ENCODE results near the gene SUSD5.
"Not testable (repeated sequence)": the region's sequence is repeated elsewhere in the genome, so short reads cannot be mapped to it uniquely, and the experiment has no call there.

The SUSD5 gene

DNA sequence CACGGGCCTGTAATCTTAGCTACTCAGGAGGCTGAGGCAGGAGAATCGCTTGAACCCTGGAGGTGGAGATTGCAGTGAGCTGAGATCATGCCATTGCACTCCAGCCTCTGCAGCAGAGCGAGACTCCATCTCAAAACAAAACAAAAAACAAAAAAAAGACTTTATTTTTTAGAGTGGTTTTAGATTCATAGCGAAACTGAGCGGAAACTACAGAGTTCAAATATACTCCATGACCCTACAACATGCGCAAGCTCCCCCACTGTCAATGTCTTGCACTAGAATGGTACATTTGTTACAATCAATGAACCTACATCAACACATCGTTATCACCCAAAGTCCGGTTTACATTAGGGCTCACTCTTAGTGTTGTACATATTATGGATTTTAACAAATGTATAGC is 107.0 kb downstream of the SUSD5 start:
- FAIRE-seq: no peak

DNA sequence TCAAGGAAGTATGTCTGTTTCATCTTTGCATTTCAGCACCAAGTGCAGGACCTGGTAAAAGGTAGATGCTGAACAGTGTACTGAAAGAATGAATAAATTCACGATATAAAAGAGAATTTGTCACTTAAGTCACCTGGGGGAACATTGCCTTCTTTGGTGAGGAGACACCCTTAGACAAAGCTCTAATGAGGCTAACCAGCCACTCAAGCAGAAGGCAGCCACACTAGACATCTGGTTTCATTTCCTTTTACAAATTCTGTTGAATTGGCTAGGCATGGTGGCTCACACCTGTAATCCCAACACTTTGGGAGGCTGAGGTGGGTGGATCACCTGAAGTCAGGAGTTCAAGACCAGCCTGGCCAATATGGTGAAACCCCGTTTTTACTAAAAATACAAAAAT is 111.8 kb downstream of the SUSD5 start:
- not testable (repeated sequence) for FAIRE-seq

DNA sequence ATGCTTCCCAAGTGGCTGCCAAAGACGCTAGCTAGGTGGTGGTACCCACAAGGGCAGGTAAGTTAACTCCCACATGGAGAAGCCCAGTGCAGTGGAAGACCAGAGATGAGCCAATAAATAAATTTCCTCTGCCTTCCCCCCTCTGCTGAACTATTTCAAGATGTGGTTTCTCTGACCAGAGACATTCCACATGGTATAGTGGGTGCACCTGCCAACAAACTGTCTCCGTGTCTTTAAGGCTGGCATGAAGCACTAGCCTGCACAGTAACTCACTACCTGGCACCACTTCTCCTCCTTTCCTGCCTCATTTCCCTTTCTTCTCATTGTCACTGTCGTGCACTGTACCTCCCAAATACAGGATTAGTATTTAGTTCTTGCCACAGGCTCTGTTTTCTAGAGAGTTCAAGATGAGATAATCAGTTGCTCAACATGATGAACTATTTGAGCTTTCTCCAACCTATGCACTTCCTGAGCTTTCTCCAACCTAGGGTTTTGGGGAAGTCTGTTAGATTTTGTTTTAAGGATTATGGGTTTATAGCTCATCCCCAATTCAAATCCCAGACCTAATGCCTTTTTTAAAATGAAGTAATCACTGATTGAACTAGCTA is 113.2 kb downstream of the SUSD5 start:
- no peak for FAIRE-seq

DNA sequence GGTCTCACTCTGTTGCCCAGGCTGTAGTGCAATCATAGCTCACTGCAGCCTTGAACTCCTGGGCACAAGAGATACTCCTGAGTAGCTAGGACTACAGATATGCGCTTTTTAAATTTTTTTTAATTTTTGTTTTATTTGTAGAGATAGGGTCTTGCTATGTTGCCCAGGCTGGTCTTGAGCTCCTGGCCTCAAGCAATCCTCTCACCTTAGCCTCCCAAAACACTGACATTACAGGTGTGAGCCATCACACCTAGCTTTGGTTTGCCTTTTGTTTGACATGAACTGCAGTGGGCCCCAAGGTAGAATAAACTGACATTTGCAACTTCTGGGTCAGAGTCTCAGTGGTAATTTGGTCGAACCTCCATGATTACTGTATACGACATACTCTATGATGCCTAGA is 113.8 kb downstream of the SUSD5 start:
- no peak for FAIRE-seq

DNA sequence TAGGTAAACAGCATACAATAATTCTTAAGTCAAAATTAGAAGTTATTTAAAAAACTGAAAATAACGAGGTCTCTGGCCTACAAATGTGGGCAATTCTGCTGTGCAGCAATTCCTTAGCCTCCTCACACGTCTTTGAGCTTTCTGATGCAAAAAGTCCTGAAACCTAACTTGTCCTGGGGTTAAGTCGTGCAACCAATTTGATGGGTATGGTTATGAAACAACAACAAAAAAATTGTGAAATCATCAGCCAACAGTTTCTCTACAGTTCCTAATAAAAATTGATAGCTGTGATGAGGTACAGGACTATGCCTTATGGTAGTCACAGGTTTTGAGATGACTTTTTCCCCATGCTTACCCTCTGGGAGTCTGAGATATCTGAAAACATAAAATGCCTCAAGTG is 115.1 kb downstream of the SUSD5 start:
- FAIRE-seq: no peak

DNA sequence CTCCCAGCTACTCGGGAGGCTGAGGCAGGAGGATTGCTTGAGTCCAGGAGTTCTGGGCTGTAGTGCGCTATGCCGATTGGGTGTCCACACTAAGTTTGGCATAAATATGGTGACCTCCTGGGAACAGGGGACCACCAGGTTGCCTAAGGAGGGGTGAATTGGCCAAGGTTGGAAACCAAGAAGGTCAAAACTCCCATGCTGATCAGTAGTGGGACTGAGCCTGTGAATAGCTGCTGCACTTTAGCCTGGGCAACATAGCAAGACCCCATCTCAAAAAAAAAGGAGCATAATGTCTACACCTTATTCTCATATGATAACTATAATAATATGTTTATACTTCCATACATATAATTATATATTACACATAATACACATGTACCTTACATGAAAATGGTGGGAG is 115.6 kb downstream of the SUSD5 start:
- FAIRE-seq: no peak

DNA sequence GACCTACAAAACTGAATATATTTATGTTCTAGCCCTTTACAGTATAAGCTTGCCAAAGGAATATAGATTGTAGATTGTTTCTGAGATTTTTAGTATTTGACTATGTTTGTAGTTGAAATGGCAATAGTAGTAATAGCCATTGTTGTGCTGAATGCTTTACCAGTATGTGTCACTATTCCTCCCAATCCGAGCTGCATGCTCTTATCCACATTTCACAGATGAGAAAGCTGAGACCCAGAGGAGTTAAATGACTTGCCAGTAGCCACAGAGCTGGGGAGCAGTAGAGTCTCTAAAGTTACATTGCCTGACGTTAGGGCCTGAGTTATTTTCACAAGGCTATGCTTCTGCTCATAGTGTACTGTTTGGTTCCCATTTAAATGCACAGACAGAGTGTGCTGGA is 118.4 kb downstream of the SUSD5 start:
- no peak for FAIRE-seq

Data from A204.1 (cell line).